ENCODE measurements around the gene PTK7.

GRCh38 chr6:43124481-43124880, 48.4 kb downstream of the PTK7 start:
- TF ChIP-seq POLR2AphosphoS5 (IDR thresholded peaks at IDR 0.05): no peak
- TF ChIP-seq, protein P1, sequence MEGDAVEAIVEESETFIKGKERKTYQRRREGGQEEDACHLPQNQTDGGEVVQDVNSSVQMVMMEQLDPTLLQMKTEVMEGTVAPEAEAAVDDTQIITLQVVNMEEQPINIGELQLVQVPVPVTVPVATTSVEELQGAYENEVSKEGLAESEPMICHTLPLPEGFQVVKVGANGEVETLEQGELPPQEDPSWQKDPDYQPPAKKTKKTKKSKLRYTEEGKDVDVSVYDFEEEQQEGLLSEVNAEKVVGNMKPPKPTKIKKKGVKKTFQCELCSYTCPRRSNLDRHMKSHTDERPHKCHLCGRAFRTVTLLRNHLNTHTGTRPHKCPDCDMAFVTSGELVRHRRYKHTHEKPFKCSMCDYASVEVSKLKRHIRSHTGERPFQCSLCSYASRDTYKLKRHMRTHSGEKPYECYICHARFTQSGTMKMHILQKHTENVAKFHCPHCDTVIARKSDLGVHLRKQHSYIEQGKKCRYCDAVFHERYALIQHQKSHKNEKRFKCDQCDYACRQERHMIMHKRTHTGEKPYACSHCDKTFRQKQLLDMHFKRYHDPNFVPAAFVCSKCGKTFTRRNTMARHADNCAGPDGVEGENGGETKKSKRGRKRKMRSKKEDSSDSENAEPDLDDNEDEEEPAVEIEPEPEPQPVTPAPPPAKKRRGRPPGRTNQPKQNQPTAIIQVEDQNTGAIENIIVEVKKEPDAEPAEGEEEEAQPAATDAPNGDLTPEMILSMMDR (IDR thresholded peaks at IDR 0.05): no peak
